ENCODE results near the gene MYH14. TPM values are rescaled to one million over a fixed set of nuclear protein-coding genes. Genes with fewer than 3 reads are reported as not detected.

MYH14 gene
- polyA plus RNA-seq, 1 of the 3 experiments (the other 2 are of a cell fraction): 0.02 TPM

DNA sequence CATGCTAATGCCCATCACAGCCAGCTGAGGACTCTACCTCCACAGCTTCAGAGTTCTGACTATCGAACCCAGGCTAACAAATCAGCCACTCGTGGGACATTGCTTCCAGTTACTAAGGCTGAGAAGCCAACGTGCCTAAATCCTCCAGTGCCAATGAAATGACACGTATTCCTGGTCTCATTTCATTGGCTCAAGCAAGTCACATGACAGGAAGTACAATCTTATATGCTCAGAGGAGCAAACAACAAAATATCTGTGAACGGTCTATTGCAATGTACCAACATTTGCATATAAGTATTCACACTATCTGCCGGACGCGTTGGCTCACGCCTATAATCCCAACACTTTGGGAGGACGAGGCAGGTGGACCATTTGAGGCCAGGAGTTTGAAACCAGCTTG, 27.5 kb upstream of the MYH14 start:
- Histone ChIP-seq H3K9me2 (no peaks in the 10 kb centered on the region), H3F3A (replicated peaks; ENCODE audit: insufficient read depth) (no peaks in the 10 kb centered on the region), H3K4me3 (ENCODE audit: low read depth in 2 of 2, low read length in 1 of 2) (no peak overlapping the region), H3K4me1 (ENCODE audit: control insufficient read depth in 1 of 2, insufficient read depth in 2 of 2, low read depth in 1 of 2, low read length in 1 of 2) (no peaks in the 10 kb centered on the region), H3K27ac (ENCODE audit: low read depth in 2 of 2, low read length in 1 of 2) (no peak overlapping the region), H3K9ac (no peak overlapping the region), H3K79me2 (ENCODE audit: insufficient read depth) (no peaks in the 10 kb centered on the region), H2AFZ (ENCODE audit: low read depth) (no peak overlapping the region), H3K27me3 (ENCODE audit: insufficient read depth) (peaks cover 31% of the 10 kb centered on the region), H3K36me3 (replicated peaks in 1 of 2; ENCODE audit: control insufficient read depth in 1 of 2, insufficient read depth in 2 of 2, low read length in 1 of 2) (no peaks in the 10 kb centered on the region), H3K9me3 (no peaks in the 10 kb centered on the region), H4K20me1 (ENCODE audit: insufficient read depth) (no peaks in the 10 kb centered on the region), H3K4me2 (no peak overlapping the region)
- ChIA-PET CTCF (no interaction called here), POLR2A (no interaction called here)
- 3% methylated on average over 10 of the region's 10 CpGs for WGBS (ENCODE audit: low lambda C conversion rate)
- TF ChIP-seq, protein P1, sequence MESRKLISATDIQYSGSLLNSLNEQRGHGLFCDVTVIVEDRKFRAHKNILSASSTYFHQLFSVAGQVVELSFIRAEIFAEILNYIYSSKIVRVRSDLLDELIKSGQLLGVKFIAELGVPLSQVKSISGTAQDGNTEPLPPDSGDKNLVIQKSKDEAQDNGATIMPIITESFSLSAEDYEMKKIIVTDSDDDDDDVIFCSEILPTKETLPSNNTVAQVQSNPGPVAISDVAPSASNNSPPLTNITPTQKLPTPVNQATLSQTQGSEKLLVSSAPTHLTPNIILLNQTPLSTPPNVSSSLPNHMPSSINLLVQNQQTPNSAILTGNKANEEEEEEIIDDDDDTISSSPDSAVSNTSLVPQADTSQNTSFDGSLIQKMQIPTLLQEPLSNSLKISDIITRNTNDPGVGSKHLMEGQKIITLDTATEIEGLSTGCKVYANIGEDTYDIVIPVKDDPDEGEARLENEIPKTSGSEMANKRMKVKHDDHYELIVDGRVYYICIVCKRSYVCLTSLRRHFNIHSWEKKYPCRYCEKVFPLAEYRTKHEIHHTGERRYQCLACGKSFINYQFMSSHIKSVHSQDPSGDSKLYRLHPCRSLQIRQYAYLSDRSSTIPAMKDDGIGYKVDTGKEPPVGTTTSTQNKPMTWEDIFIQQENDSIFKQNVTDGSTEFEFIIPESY (IDR thresholded peaks at IDR 0.05; ENCODE audit: borderline replicate concordance, low read depth): no peak
- TF ChIP-seq, protein P2, sequence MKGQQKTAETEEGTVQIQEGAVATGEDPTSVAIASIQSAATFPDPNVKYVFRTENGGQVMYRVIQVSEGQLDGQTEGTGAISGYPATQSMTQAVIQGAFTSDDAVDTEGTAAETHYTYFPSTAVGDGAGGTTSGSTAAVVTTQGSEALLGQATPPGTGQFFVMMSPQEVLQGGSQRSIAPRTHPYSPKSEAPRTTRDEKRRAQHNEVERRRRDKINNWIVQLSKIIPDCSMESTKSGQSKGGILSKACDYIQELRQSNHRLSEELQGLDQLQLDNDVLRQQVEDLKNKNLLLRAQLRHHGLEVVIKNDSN (IDR thresholded peaks at IDR 0.05; ENCODE audit: borderline replicate concordance, low read depth): peak; percentile 73; the same call in 1 of the 2 replicates
- TF ChIP-seq, protein P3, sequence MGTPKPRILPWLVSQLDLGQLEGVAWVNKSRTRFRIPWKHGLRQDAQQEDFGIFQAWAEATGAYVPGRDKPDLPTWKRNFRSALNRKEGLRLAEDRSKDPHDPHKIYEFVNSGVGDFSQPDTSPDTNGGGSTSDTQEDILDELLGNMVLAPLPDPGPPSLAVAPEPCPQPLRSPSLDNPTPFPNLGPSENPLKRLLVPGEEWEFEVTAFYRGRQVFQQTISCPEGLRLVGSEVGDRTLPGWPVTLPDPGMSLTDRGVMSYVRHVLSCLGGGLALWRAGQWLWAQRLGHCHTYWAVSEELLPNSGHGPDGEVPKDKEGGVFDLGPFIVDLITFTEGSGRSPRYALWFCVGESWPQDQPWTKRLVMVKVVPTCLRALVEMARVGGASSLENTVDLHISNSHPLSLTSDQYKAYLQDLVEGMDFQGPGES (IDR thresholded peaks at IDR 0.05; ENCODE audit: low read depth, low read length): no peak
- TF ChIP-seq TAF1 (IDR thresholded peaks at IDR 0.05; ENCODE audit: borderline replicate concordance, low read depth, low read length) (no peak), TCF12 (IDR thresholded peaks at IDR 0.05) (no peak), SMC3 (IDR thresholded peaks at IDR 0.05; ENCODE audit: low read depth, low read length) (no peak), EP300 (IDR thresholded peaks at IDR 0.05; ENCODE audit: borderline replicate concordance in 1 of 2, low read depth in 1 of 2, low read length in 1 of 2) (no peak), NFIC (IDR thresholded peaks at IDR 0.05; ENCODE audit: borderline replicate concordance) (no peak)
- TF ChIP-seq, protein P4, sequence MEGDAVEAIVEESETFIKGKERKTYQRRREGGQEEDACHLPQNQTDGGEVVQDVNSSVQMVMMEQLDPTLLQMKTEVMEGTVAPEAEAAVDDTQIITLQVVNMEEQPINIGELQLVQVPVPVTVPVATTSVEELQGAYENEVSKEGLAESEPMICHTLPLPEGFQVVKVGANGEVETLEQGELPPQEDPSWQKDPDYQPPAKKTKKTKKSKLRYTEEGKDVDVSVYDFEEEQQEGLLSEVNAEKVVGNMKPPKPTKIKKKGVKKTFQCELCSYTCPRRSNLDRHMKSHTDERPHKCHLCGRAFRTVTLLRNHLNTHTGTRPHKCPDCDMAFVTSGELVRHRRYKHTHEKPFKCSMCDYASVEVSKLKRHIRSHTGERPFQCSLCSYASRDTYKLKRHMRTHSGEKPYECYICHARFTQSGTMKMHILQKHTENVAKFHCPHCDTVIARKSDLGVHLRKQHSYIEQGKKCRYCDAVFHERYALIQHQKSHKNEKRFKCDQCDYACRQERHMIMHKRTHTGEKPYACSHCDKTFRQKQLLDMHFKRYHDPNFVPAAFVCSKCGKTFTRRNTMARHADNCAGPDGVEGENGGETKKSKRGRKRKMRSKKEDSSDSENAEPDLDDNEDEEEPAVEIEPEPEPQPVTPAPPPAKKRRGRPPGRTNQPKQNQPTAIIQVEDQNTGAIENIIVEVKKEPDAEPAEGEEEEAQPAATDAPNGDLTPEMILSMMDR (IDR thresholded peaks at IDR 0.05): no peak
- DNase-seq: no peak

DNA sequence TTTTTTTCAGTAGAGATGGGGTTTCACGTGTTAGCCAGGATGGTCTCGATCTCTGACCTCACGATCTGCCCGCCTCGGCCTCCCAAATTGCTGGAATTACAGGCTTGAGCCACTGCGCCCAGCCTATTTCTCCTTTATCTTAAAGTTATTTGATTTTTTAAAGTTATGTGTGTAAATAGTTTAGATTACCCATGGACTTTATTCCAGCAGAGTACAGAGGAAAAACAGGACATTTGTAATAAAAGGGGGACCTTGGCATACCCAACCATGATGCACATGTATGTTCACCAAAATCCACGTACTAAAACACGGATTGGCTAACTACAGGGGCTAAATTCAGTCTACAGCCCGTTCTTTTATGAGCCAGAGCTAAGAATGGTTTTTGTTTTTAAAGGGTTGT, 26.6 kb upstream of the MYH14 start:
- no peaks in the 10 kb centered on the region for H3K4me1 ChIP-seq (ENCODE audit: control insufficient read depth in 1 of 2, insufficient read depth in 2 of 2, low read depth in 1 of 2, low read length in 1 of 2)
- no peaks in the 10 kb centered on the region for H4K20me1 ChIP-seq (ENCODE audit: insufficient read depth)
- no peak overlapping the region for H2AFZ ChIP-seq (ENCODE audit: low read depth)
- no peak overlapping the region for H3K4me2 ChIP-seq
- POLR2A ChIA-PET: no interaction called here
- no peaks in the 10 kb centered on the region for H3K36me3 ChIP-seq (replicated peaks in 1 of 2; ENCODE audit: control insufficient read depth in 1 of 2, insufficient read depth in 2 of 2, low read length in 1 of 2)
- WGBS (ENCODE audit: low lambda C conversion rate): 12% methylated on average over 9 of the region's 9 CpGs
- H3F3A ChIP-seq (replicated peaks; ENCODE audit: insufficient read depth): no peaks in the 10 kb centered on the region
- H3K9me3 ChIP-seq: no peaks in the 10 kb centered on the region
- no peak overlapping the region for H3K9ac ChIP-seq
- no peaks in the 10 kb centered on the region for H3K9me2 ChIP-seq
- H3K79me2 ChIP-seq (ENCODE audit: insufficient read depth): no peaks in the 10 kb centered on the region
- DNase-seq: no peak
- H3K27ac ChIP-seq (ENCODE audit: low read depth in 2 of 2, low read length in 1 of 2): no peak overlapping the region
- no peak overlapping the region for H3K4me3 ChIP-seq (ENCODE audit: low read depth in 2 of 2, low read length in 1 of 2)
- peaks cover 27% of the 10 kb centered on the region for H3K27me3 ChIP-seq (ENCODE audit: insufficient read depth)
- CTCF ChIA-PET: no interaction called here
- TF ChIP-seq, protein P5, sequence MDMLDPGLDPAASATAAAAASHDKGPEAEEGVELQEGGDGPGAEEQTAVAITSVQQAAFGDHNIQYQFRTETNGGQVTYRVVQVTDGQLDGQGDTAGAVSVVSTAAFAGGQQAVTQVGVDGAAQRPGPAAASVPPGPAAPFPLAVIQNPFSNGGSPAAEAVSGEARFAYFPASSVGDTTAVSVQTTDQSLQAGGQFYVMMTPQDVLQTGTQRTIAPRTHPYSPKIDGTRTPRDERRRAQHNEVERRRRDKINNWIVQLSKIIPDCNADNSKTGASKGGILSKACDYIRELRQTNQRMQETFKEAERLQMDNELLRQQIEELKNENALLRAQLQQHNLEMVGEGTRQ (IDR thresholded peaks at IDR 0.05; ENCODE audit: borderline replicate concordance, low read depth, low read length): no peak
- no peak for TF ChIP-seq FOXJ3 (CRISPR knock-in tag; IDR thresholded peaks at IDR 0.05)
- TF ChIP-seq, protein P6, sequence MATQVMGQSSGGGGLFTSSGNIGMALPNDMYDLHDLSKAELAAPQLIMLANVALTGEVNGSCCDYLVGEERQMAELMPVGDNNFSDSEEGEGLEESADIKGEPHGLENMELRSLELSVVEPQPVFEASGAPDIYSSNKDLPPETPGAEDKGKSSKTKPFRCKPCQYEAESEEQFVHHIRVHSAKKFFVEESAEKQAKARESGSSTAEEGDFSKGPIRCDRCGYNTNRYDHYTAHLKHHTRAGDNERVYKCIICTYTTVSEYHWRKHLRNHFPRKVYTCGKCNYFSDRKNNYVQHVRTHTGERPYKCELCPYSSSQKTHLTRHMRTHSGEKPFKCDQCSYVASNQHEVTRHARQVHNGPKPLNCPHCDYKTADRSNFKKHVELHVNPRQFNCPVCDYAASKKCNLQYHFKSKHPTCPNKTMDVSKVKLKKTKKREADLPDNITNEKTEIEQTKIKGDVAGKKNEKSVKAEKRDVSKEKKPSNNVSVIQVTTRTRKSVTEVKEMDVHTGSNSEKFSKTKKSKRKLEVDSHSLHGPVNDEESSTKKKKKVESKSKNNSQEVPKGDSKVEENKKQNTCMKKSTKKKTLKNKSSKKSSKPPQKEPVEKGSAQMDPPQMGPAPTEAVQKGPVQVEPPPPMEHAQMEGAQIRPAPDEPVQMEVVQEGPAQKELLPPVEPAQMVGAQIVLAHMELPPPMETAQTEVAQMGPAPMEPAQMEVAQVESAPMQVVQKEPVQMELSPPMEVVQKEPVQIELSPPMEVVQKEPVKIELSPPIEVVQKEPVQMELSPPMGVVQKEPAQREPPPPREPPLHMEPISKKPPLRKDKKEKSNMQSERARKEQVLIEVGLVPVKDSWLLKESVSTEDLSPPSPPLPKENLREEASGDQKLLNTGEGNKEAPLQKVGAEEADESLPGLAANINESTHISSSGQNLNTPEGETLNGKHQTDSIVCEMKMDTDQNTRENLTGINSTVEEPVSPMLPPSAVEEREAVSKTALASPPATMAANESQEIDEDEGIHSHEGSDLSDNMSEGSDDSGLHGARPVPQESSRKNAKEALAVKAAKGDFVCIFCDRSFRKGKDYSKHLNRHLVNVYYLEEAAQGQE (IDR thresholded peaks at IDR 0.05; ENCODE audit: low read depth, low read length): no peak
- no peak for TF ChIP-seq CHD2 (IDR thresholded peaks at IDR 0.05; ENCODE audit: low read length, partially characterized antibody)
- TF ChIP-seq POLR2AphosphoS5 (IDR thresholded peaks at IDR 0.05; ENCODE audit: low read depth, low read length): no peak
- TF ChIP-seq TCF12 (IDR thresholded peaks at IDR 0.05): no peak
- TF ChIP-seq FOSL2 (IDR thresholded peaks at IDR 0.05; ENCODE audit: borderline replicate concordance, low read depth): no peak
- no peak for TF ChIP-seq RAD21 (IDR thresholded peaks at IDR 0.05; ENCODE audit: low read length)
- no peak for TF ChIP-seq RFX5 (IDR thresholded peaks at IDR 0.05; ENCODE audit: low read length)
- no peak for TF ChIP-seq TAF1 (IDR thresholded peaks at IDR 0.05; ENCODE audit: borderline replicate concordance, low read depth, low read length)
- no peak for TF ChIP-seq EP300 (IDR thresholded peaks at IDR 0.05; ENCODE audit: borderline replicate concordance in 1 of 2, low read depth in 1 of 2, low read length in 1 of 2)

Data from SK-N-SH (cell line).